ENCODE measurements around the gene WBP11.
A peak's percentile ranks its signal among the peaks of the same experiment; 100 is the strongest.

WBP11 gene

GRCh38 chr12:14775636-14775980 is 27.7 kb downstream of the WBP11 start:
- H3K4me3 ChIP-seq (ENCODE audit: control insufficient read depth, low read depth, low read length), result peak overlapping the region; percentile 87
- peak; percentile 25 for DNase-seq (ENCODE audit: low read depth)
- no peak for TF ChIP-seq CTCF (IDR thresholded peaks at IDR 0.05; ENCODE audit: control insufficient read depth, insufficient read depth, low read depth, low read length, missing control alignments)

GRCh38 chr12:14774906-14775635 is 28.2 kb downstream of the WBP11 start:
- no peak for TF ChIP-seq CTCF (IDR thresholded peaks at IDR 0.05; ENCODE audit: control insufficient read depth, insufficient read depth, low read depth, low read length, missing control alignments)
- H3K4me3 ChIP-seq (ENCODE audit: control insufficient read depth, low read depth, low read length), result peak overlapping the region; percentile 87
- peak; percentile 45 for DNase-seq (ENCODE audit: low read depth)

GRCh38 chr12:14774074-14774905 is 29.0 kb downstream of the WBP11 start:
- no peak for TF ChIP-seq CTCF (IDR thresholded peaks at IDR 0.05; ENCODE audit: control insufficient read depth, insufficient read depth, low read depth, low read length, missing control alignments)
- H3K4me3 ChIP-seq (ENCODE audit: control insufficient read depth, low read depth, low read length), result peak overlapping the region; percentile 87
- DNase-seq (ENCODE audit: low read depth), result peak; percentile 86

DNA sequence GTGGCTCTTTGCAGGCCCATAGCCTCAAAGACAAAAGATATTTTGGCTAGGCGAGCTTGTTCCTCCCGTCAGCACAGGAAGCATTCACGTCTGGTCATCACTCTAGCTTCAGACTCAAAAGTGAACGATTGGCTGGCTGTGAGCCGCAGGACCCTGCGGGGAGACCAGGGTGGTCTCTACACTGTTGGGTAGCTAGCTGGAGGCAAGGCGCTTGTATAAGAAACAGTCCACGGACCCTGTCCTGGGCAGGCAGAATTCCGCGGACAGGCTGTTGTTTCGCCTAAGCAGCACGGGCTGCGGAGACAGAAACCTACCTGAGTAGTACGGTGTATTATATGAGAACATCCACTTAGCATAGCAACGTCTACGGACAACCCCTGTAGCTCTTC is 29.6 kb downstream of the WBP11 start:
- H3K4me3 ChIP-seq (ENCODE audit: control insufficient read depth, low read depth, low read length), result peak overlapping the region; percentile 87
- no peak for TF ChIP-seq CTCF (IDR thresholded peaks at IDR 0.05; ENCODE audit: control insufficient read depth, insufficient read depth, low read depth, low read length, missing control alignments)
- DNase-seq (ENCODE audit: low read depth), result no peak

- no peak for TF ChIP-seq CTCF (IDR thresholded peaks at IDR 0.05; ENCODE audit: control insufficient read depth, insufficient read depth, low read depth, low read length, missing control alignments)
- no peak overlapping the region for H3K4me3 ChIP-seq (ENCODE audit: control insufficient read depth, low read depth, low read length)
- no peak for DNase-seq (ENCODE audit: low read depth)
These were observed 30.3 kb downstream of the WBP11 start for GRCh38 chr12:14772946-14773345.

GRCh38 chr12:14771651-14772137 is 31.6 kb downstream of the WBP11 start:
- H3K4me3 ChIP-seq (ENCODE audit: control insufficient read depth, low read depth, low read length), result peak overlapping the region; percentile 92; the same call in 1 of the 2 replicates
- TF ChIP-seq CTCF (IDR thresholded peaks at IDR 0.05; ENCODE audit: control insufficient read depth, insufficient read depth, low read depth, low read length, missing control alignments), result no peak
- no peak for DNase-seq (ENCODE audit: low read depth)

Measured in AG09309 (cell line).